HUDEP-2 (cell line): ENCODE measurements around the gene ARIH2.
"Not testable (repeated sequence)": the region's sequence is repeated elsewhere in the genome, so short reads cannot be mapped to it uniquely, and the experiment has no call there.

Experiments
- DNase-seq, 76 experiments: peaks; one replicate each; lab custom pipeline; 2025; ENCODE audit not compliant: unreplicated experiment in 76 of 76; lab: John Stamatoyannopoulos, UW

ARIH2 gene

GRCh38 chr3:48918388-48919214 is at the start of gene ARIH2:
Gene ARIH2 (plus strand): TSS chr3:48918842. CDS start chr3:48927559, 8,717 bp downstream.
- peak in 74 of 76 experiments; percentile 43 to 94 (median 86) for DNase-seq

GRCh38 chr3:48877671-48878070 is 41.0 kb upstream of the ARIH2 start:
- no peak for DNase-seq

- DNase-seq = no peak
These were observed 39.2 kb upstream of the ARIH2 start for GRCh38 chr3:48879307-48879993.

GRCh38 chr3:48879994-48880377 is 38.7 kb upstream of the ARIH2 start:
- DNase-seq = no peak

- DNase-seq = no peak
These were observed 37.6 kb upstream of the ARIH2 start for GRCh38 chr3:48881006-48881405.

GRCh38 chr3:48881652-48882114 is 37.0 kb upstream of the ARIH2 start:
- DNase-seq = no peak

- no peak for DNase-seq
These were observed 32.9 kb upstream of the ARIH2 start for GRCh38 chr3:48885753-48886152.

- no peak for DNase-seq
These were observed 27.0 kb upstream of the ARIH2 start for GRCh38 chr3:48891606-48892005.

- DNase-seq = no peak
These were observed 24.1 kb upstream of the ARIH2 start for GRCh38 chr3:48894516-48894915.

GRCh38 chr3:48896936-48897335 is 21.7 kb upstream of the ARIH2 start:
- no peak for DNase-seq

GRCh38 chr3:48897460-48898376 is 20.9 kb upstream of the ARIH2 start:
- DNase-seq = peak in 2 of 76 experiments; percentile 1 to 2

- DNase-seq = peak in 74 of 76 experiments; percentile 49 to 96 (median 90)
These were observed 20.0 kb upstream of the ARIH2 start, which contains the start of gene SLC25A20 for GRCh38 chr3:48898383-48899234. Gene SLC25A20 (minus strand): TSS chr3:48898882. CDS start chr3:48898794, 88 bp downstream.

GRCh38 chr3:48899273-48899672 is 19.4 kb upstream of the ARIH2 start:
- DNase-seq = peak in 1 of 76 experiments; percentile 4

GRCh38 chr3:48907026-48907425 is 11.6 kb upstream of the ARIH2 start:
- not testable (repeated sequence) for DNase-seq

GRCh38 chr3:48915296-48915695 is 3.3 kb upstream of the ARIH2 start:
- no peak for DNase-seq

- DNase-seq = peak in 72 of 76 experiments; percentile 9 to 80 (median 54)
These were observed 835 bp downstream of the ARIH2 start for GRCh38 chr3:48919215-48920138.

- DNase-seq = no peak
These were observed 8.1 kb downstream of the ARIH2 start for GRCh38 chr3:48926425-48927392.
